ENCODE measurements around the gene CD34. TPM values are rescaled to one million over a fixed set of nuclear protein-coding genes. Genes with fewer than 3 reads are reported as not detected.

Gene CD34
- total and polyA plus RNA-seq, 8 donors, result 3.2 to 31.2 (median 11.6) TPM

DNA sequence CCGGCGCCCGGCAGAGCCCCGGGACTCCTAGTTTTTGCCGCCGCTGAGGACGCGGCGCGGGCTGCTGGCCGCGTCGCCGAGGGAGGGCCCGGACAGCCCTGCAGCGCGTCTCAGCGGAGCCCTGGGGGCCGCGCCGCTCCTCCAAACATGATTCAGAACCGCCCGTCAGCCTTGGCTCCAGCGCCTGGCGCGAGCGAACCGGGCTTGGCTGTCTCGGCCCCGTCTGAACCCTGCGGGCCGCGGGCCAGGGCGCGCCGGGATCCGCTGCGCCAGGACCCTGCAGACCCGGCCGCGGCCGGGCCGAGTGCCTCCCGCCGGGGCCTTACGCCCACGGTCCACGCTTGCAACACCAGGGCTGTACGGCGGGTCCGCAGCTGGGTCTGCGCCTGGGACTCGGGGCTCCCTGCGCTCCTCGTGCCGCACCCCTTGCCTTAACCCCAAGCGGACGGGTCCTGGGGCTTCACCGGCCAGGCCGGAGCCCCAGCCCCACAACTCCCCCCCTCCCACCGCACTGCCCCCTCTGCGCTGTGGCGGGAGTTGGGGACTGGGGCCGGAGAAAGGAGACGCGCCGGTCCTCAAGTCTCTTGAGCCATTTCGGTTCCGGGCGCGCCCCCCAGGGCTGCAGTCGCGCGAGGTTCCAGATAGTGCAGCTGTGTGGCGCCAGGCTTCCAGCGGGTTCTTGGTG, 48.4 kb upstream of the CD34 start:
- WGBS, 5 donors, result 0 to 21% (median 14%) methylated on average over 2 to 76 of the region's 76 CpGs
- Histone ChIP-seq H3K27ac (peak overlapping the region; percentile 60 to 98 (median 93)), H3K36me3 (no peaks in the 10 kb centered on the region), H3K27me3 (peaks cover 0 to 14% (median 0%) of the 10 kb centered on the region in 3 donors), H3K4me3 (peak overlapping the region; percentile 43 to 58 (median 52)), H3K4me1 (peaks cover 30 to 61% (median 53%) of the 10 kb centered on the region in 4 donors), H3K9me3 (no peaks in the 10 kb centered on the region)
- DNase-seq, result peak; percentile 68 to 85
- no peak for TF ChIP-seq EP300 (IDR thresholded peaks at IDR 0.05)
- peak in 1 of 3 donors; percentile 42 for TF ChIP-seq POLR2AphosphoS5 (IDR thresholded peaks at IDR 0.05)
- intact Hi-C loops (cut with DNase I; ENCODE audit: low total_unique reads), result loop anchor here (5.0 kb wide), 1 partner anchor 67 kb away; no protein-coding TSS in a partner anchor

DNA sequence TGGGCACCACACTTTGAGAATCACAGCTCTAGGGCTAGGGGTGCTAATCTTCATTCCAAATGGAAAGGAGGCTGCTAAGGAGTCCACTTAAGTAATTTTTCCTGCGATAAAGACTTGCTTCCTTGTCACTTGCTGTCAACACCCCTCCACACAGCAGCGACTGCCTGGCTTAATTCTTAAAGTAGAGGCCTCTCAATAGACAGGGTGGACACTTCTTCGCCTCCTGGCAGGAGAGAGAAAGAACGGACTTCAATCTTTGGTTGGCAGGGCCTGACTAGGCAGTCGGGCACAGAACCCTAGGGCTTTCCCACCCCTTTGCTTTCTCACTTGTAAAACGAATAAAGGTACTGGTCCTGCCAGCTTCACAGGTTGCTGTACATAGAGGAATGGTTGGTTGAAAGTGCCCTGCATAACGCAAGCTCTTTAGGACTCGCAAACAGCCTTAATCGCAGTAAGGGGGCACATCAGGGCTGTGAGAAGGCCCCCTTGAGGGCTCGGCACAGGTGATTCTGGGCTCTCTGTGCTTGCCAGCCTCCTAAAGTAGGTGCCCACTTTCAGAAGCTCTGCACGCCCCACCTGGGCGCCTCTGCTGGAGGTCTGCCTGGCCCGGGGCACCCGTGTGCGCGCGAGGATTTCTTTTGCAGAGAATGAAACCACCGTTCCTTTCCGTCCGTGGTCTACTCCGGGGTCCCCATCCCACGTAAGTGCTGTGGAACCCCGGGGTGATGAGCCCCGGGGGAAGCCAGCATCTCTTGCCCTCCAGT, 47.6 kb upstream of the CD34 start:
- Histone ChIP-seq H3K4me3 (peak overlapping the region; percentile 43 to 58 (median 52)), H3K27ac (peak overlapping the region; percentile 60 to 98 (median 93)), H3K36me3 (no peaks in the 10 kb centered on the region), H3K9me3 (no peaks in the 10 kb centered on the region), H3K4me1 (peaks cover 25 to 54% (median 46%) of the 10 kb centered on the region in 4 donors), H3K27me3 (peaks cover 0 to 14% (median 0%) of the 10 kb centered on the region in 3 donors)
- no peak for DNase-seq
- intact Hi-C loops (cut with DNase I; ENCODE audit: low total_unique reads), result loop anchor here (5.0 kb wide), 1 partner anchor 66 kb away; no protein-coding TSS in a partner anchor
- 24 to 39% (median 30%) methylated on average over 21 to 24 of the region's 24 CpGs for WGBS, 5 donors
- TF ChIP-seq, protein P1, sequence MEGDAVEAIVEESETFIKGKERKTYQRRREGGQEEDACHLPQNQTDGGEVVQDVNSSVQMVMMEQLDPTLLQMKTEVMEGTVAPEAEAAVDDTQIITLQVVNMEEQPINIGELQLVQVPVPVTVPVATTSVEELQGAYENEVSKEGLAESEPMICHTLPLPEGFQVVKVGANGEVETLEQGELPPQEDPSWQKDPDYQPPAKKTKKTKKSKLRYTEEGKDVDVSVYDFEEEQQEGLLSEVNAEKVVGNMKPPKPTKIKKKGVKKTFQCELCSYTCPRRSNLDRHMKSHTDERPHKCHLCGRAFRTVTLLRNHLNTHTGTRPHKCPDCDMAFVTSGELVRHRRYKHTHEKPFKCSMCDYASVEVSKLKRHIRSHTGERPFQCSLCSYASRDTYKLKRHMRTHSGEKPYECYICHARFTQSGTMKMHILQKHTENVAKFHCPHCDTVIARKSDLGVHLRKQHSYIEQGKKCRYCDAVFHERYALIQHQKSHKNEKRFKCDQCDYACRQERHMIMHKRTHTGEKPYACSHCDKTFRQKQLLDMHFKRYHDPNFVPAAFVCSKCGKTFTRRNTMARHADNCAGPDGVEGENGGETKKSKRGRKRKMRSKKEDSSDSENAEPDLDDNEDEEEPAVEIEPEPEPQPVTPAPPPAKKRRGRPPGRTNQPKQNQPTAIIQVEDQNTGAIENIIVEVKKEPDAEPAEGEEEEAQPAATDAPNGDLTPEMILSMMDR (IDR thresholded peaks at IDR 0.05), result no peak

DNA sequence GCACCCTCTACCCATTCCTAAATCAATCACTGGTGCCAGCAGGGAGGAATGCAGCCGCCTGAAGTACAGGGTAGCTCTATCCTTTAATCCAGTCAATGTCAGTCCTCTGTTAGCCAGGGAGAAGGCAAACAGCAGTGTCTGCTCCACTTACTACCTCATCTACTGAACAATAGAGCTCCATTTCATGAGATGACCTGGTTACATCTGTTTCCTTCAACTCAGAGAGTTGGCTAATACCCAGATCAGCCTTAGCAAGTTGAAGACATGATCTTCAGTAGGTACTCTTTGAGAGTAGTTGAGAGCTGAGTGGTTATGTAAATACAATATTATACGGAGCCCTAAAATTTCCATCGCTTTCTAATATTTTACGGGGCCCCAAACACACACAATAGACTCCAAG, 46.1 kb upstream of the CD34 start:
- no peak for TF ChIP-seq POLR2A (IDR thresholded peaks at IDR 0.05)
- TF ChIP-seq POLR2AphosphoS5 (IDR thresholded peaks at IDR 0.05), result no peak
- TF ChIP-seq EP300 (IDR thresholded peaks at IDR 0.05), result no peak
- TF ChIP-seq, protein P1 (IDR thresholded peaks at IDR 0.05), result no peak
- peaks cover 0 to 14% (median 0%) of the 10 kb centered on the region in 3 donors for H3K27me3 ChIP-seq
- intact Hi-C loops (cut with DNase I; ENCODE audit: low total_unique reads), result loop anchor here (5.0 kb wide), 1 partner anchor 65 kb away; no protein-coding TSS in a partner anchor
- H3K36me3 ChIP-seq, result no peaks in the 10 kb centered on the region
- H3K4me3 ChIP-seq, result no peak overlapping the region
- DNase-seq, result no peak
- no peak overlapping the region for H3K27ac ChIP-seq
- H3K9me3 ChIP-seq, result no peaks in the 10 kb centered on the region
- H3K4me1 ChIP-seq, result peaks cover 11 to 45% (median 37%) of the 10 kb centered on the region in 4 donors
- 69 to 94% (median 79%) methylated on average over 4 of the region's 4 CpGs for WGBS, 5 donors

DNA sequence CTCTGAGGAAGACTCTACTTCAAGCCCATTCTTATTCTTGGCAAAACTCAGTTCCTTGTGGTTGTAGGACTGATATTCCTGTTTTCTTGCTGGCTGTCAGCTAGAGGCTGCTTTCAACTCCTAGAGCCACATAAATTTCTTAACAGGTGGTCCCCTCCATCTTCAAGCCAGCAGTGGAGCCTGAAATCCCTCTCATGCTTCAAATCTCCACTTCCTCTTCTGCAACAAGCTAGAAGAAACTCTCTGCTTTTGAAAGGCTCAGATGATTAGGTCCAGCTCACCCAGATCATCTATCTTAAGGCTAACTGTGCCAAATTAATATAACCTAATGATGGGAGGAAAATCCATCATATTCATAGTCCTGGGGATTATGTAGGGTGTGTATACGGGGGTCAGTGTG, 43.2 kb upstream of the CD34 start:
- DNase-seq, result no peak
- Histone ChIP-seq H3K4me3 (no peak overlapping the region), H3K27me3 (peaks cover 0 to 9% (median 0%) of the 10 kb centered on the region in 3 donors), H3K4me1 (peaks cover 7 to 17% (median 13%) of the 10 kb centered on the region in 4 donors), H3K27ac (no peak overlapping the region), H3K36me3 (no peaks in the 10 kb centered on the region), H3K9me3 (no peaks in the 10 kb centered on the region)
- TF ChIP-seq, protein P1 (IDR thresholded peaks at IDR 0.05), result no peak
- TF ChIP-seq EP300 (IDR thresholded peaks at IDR 0.05) (no peak), POLR2A (IDR thresholded peaks at IDR 0.05) (no peak), POLR2AphosphoS5 (IDR thresholded peaks at IDR 0.05) (no peak)
- WGBS, 5 donors, result 93 to 100% (median 94%) methylated on average over 1 of the region's 1 CpG
- intact Hi-C loops (cut with DNase I; ENCODE audit: low total_unique reads), result no loop called here

All from stomach (tissue), 9 donors.